Vagina (tissue), 2 donors: ENCODE results near the gene NUMB.
A peak's percentile ranks its signal among the peaks of the same experiment; 100 is the strongest.

ENCODE experiments used
- CTCF ChIP-seq, 3 experiments: fragments of 450-650 bp in 2 of 3; fragments of 200-600 bp in 1 of 3; sonication (generic) in 1 of 3; IDR thresholded peaks; one replicate each; pipeline ENCODE4 v1.5.1; 2017 to 2019; ENCODE audit warnings: antibody characterized with exemption in 3 of 3, mild to moderate bottlenecking in 2 of 3, moderate library complexity in 2 of 3
- POLR2A ChIP-seq, 2 donors: fragments of 450-650 bp; IDR thresholded peaks; one replicate each; pipeline ENCODE4 v1.6.1; 2017; ENCODE audit warnings: antibody characterized with exemption in 2 of 2, mild to moderate bottlenecking in 2 of 2, moderate library complexity in 2 of 2
- POLR2AphosphoS5 ChIP-seq, 2 donors: sonication (generic); formaldehyde crosslinking; IDR thresholded peaks; one replicate each; pipeline ENCODE4 v1.9.0; 2017; ENCODE audit warnings: antibody characterized with exemption in 2 of 2, mild to moderate bottlenecking in 2 of 2, low read depth in 1 of 2; ENCODE audit not compliant: insufficient read depth in 1 of 2

- TF ChIP-seq CTCF (IDR thresholded peaks at IDR 0.05) (no peak), POLR2A (IDR thresholded peaks at IDR 0.05) (no peak), POLR2AphosphoS5 (IDR thresholded peaks at IDR 0.05; ENCODE audit: insufficient read depth in 1 of 2, low read depth in 1 of 2) (peak in 1 of 2 donors; percentile 50)
These were observed 218.7 kb downstream of the NUMB start for GRCh38 chr14:73239393-73240241.
